ENCODE data around the gene ERBB2. TPM values are rescaled to one million over a fixed set of nuclear protein-coding genes. Genes with fewer than 3 reads are reported as not detected.

Gene ERBB2
- total and polyA plus RNA-seq, 2 of the 13 experiments (the other 11 are each of a cell fraction or from before 2014, with no cell fraction given): 57.7 to 64.1 TPM

- TF ChIP-seq REPIN1 (CRISPR knock-in tag; IDR thresholded peaks at IDR 0.05; ENCODE audit: borderline replicate concordance, low read depth) (peak; percentile 43; the same call in 1 of the 2 replicates), TSC22D2 (CRISPR knock-in tag; IDR thresholded peaks at IDR 0.05; ENCODE audit: borderline replicate concordance) (peak; percentile 91), HOXD1 (CRISPR knock-in tag; IDR thresholded peaks at IDR 0.05) (no peak), TCF7L2 (IDR thresholded peaks at IDR 0.05; ENCODE audit: low read depth, low read length) (no peak), SRY (CRISPR knock-in tag; IDR thresholded peaks at IDR 0.05) (peak; percentile 92), MTA3 (CRISPR knock-in tag; IDR thresholded peaks at IDR 0.05) (no peak), CTCF (CRISPR knock-in tag; IDR thresholded peaks at IDR 0.05) (peak; percentile 94), ZNF33B (CRISPR knock-in tag; IDR thresholded peaks at IDR 0.05) (peak; percentile 87), ETS1 (CRISPR knock-in tag; IDR thresholded peaks at IDR 0.05) (peak; percentile 50; the same call in 1 of the 2 replicates), MXI1 (IDR thresholded peaks at IDR 0.05; ENCODE audit: borderline replicate concordance, low read depth, low read length) (peak; percentile 9; the same call in 1 of the 3 replicates), SALL2 (CRISPR knock-in tag; IDR thresholded peaks at IDR 0.05) (peak; percentile 76), ZNF614 (CRISPR knock-in tag; IDR thresholded peaks at IDR 0.05; ENCODE audit: borderline replicate concordance) (peak; percentile 77; the same call in 1 of the 2 replicates), MTF2 (CRISPR knock-in tag; IDR thresholded peaks at IDR 0.05; ENCODE audit: borderline replicate concordance) (peak; percentile 99), DZIP1 (CRISPR knock-in tag; IDR thresholded peaks at IDR 0.05) (peak; percentile 92; the same call in 1 of the 2 replicates), ZNF180 (CRISPR knock-in tag; IDR thresholded peaks at IDR 0.05; ENCODE audit: borderline replicate concordance, low read depth) (no peak), ZNF496 (CRISPR knock-in tag; IDR thresholded peaks at IDR 0.05; ENCODE audit: insufficient replicate concordance) (no peak), PHF20 (CRISPR knock-in tag; IDR thresholded peaks at IDR 0.05) (0 out of 2 replicates have a peak, but pooled peaks have one; percentile 13), SIX4 (CRISPR knock-in tag; IDR thresholded peaks at IDR 0.05) (no peak), ZNF552 (CRISPR knock-in tag; IDR thresholded peaks at IDR 0.05; ENCODE audit: borderline replicate concordance) (peak; percentile 53; the same call in 1 of the 2 replicates), ZNF547 (CRISPR knock-in tag; IDR thresholded peaks at IDR 0.05) (peak; percentile 97), MEF2D (CRISPR knock-in tag; IDR thresholded peaks at IDR 0.05) (0 out of 2 replicates have a peak, but pooled peaks have one; percentile 42), TOE1 (CRISPR knock-in tag; IDR thresholded peaks at IDR 0.05) (0 out of 2 replicates have a peak, but pooled peaks have one; percentile 78), ZNF264 (CRISPR knock-in tag; IDR thresholded peaks at IDR 0.05) (no peak)
Measured at GRCh38 chr17:39667945-39668924, 31.6 kb upstream of the ERBB2 start, which contains the start of gene PNMT (continued).
